GM10847 (cell line): ENCODE data around the gene TIMM44.
A peak's percentile ranks its signal among the peaks of the same experiment; 100 is the strongest.

Experiments used
- POLR2A ChIP-seq: IDR thresholded peaks from 2 replicates; pipeline ENCODE4 v1.6.1; 2011; ENCODE audit not compliant: insufficient read length; ENCODE audit errors: extremely low read depth

The TIMM44 gene

DNA sequence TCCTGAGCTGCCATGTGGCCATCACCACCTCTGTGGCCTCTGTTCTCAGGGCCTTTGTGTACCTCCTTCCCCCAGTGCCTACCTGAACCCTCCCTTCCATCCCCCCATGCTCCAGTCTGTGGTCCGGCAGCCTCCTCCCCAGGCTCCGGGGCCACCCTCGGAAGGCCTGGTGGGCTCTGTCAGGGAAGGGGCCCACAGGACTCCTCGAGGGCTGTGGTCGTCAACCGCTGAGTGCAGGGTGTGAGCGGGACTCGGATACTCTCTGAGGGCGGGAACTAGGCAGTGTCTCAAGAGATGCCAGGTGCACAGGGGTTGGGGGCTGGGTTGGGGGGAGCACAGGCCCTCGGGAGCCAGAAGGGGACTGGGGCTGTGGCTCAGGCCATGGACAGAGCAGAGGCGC lies 35.9 kb downstream of the TIMM44 start:
- no peak for TF ChIP-seq POLR2A

DNA sequence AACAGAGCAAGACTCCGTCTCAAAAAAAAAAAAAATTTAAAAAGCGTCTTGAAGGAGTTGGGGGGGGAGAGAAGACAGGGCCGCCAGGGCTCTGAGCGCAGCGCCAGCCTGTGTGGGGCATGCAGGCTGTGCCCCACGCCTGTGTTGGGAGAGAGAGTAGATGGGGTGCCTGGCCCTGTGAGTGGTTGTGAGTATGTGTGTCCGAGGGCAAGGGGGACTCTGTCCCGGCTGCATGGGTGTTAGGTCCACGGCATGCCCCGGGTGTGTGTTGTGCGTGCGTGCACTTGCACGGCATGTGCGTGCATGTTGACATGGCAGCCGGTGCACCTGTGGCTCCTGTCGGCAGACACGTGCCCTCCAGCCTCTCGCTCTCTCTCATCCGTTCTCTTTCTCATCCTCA lies 36.3 kb downstream of the TIMM44 start:
- no peak for TF ChIP-seq POLR2A

DNA sequence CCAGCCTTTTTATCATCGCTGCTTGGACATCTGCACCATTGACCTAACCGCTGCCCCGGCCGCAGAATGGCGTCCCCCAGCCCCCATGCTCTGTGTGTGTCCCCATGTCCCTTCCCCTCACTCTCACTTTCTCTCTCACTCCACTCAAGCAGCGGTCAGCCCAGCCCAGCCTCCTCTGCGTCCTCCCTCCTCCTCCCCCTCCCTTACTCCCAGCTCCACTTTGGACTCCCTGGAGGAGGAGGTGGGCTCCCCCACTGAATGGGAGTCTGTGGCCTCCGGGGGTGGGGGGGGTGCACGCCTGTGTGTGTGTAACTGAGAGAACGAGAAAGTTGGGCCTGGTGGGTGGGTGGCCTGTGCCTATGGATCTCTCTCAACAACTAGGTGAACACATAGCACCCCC lies 37.6 kb downstream of the TIMM44 start:
- no peak for TF ChIP-seq POLR2A

DNA sequence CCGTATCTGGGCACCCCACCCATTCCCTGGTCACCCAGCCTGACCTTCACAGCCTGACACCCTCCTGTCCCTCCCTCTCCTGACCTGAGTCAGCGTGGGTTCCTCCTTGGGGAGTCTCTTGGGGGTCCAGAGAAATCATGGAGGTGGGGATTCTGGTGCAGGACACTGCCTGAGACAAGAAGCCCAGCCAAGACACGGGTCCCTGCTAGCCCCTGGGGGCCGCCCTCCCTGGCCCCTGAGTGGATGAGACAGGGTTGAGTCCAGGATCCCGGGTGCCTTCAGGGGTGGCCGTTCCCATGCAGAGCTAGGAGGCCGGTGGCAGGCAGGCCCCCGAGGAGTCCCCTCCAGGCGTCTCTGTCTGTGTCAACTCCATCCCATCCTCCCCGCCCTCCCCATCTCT lies 38.2 kb downstream of the TIMM44 start:
- no peak for TF ChIP-seq POLR2A

DNA sequence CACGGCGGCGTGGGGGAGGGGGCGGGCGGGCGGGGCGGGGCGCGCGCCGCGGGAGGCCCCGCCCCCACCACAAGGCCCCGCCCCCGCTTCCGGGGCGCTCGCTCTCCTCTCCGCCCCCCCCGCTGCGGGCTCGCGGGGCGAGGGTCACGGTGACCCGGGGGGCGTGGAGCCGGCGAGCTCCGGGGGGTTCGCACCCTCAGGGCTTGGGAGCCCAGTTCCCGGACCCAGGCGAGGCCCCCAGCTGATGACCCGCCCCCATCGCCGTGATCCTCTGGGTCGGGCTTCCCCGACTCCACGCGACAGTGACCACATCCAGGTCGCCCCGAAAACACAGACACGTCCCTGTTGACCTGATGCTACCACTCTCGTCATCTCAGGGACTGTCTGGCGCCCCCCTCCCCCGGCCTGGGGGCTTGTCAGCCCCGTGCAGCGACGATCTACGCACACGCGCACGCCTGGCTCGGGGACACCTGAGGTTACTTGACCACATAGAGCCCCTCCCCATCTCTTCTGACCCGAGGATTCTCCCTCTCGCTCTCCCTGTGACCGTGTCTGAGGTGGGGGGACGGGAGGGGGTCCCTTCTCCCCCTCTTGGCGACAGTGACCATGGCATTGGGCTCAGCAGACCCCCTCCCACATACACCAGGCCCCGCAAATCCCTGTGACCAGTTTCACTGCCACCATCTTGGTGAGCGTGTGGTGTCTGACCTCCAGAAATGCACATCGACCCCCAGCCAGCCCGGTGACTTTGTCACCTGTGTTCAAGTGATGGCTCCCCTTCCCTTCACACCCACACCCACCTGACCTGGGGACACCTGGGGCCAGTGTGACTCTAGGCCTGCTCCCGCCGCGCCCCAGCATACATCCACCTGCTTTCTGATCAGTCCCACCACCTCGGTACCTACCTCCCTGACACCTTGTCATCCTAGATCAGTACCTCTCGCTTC lies 39.1 kb downstream of the TIMM44 start:
- no peak for TF ChIP-seq POLR2A

DNA sequence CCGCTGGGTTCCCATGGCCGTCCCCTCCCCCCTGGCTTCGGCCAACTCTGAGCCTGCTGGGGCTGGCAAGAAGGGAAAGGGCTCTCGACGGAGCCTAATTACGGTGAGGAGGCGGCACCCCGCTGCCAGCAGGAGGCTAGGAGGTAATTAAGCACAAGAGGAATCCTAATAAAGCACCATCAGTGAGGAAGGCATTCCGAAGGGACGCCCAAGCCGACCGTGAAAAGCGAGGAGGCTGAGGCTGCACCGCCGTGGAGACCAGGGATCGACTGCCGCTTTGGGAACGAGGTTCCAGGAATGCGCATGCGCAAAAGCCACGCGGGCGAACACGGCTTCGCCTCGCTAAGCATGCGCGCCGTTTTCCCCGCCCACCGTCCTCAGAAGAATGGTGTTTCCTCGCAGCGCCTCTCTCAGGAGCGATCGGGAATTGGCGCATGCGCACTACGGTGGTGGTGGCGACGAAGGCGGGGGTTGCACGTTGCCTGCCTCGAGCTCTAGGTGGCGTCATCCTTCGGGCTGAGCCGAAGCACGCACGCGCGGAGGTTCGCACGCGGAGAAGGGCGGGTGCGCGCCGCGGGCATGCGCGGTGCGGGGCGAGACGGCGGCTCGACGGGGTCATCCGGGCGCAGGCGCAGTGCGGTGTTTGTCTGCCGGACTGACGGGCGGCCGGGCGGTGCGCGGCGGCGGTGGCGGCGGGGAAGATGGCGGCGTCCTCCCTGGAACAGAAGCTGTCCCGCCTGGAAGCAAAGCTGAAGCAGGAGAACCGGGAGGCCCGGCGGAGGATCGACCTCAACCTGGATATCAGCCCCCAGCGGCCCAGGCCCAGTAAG lies 40.0 kb downstream of the TIMM44 start, which contains the start of gene MAP2K7:
Gene MAP2K7, plus strand, starts transcription at position 634 of the 830 bp plus-strand sequence. Its CDS starts 68 bp downstream, at position 702.
- TF ChIP-seq POLR2A: peak; percentile 92

DNA sequence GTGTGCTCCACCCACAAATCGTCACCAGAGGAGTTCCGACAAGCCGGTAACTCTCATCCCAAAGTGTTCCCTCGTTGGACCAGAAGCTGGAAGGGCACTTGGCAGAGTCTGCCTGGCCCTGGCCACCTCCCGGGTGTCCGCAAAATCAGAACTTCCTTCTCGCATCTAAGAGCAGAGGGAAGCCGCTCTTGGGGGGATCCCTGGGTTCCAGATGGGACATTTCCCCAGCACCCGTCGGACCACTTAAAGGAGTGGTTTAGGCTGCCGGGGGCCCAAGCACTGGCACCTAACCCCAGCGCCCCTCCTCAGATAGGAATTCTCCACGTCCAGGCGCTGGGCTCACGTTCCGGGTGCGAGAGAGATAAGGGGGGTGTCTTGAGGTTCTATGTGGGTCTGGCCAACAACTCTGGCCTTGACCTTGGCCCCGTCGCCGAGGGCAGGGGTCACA lies 40.6 kb downstream of the TIMM44 start:
- no peak for TF ChIP-seq POLR2A

DNA sequence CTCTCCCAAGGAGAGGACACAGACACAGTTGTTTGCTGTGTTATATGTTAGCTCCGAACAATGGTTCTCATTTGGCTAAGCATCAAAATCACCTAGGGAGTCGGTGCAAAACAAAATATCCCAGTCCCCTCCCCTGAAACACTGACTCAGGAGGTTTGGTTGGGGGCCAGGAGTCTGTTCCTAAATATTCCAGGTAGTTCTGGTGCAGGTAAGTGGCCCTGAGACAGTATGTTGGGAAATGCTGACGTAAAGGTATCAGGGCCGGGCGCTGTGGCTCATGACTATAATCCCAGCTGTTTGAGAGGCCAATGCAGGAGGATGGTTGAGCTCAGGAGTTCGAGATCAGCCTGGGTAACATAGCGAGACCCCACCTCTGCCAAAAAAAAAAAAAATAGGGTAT lies 42.1 kb downstream of the TIMM44 start:
- TF ChIP-seq POLR2A: no peak

DNA sequence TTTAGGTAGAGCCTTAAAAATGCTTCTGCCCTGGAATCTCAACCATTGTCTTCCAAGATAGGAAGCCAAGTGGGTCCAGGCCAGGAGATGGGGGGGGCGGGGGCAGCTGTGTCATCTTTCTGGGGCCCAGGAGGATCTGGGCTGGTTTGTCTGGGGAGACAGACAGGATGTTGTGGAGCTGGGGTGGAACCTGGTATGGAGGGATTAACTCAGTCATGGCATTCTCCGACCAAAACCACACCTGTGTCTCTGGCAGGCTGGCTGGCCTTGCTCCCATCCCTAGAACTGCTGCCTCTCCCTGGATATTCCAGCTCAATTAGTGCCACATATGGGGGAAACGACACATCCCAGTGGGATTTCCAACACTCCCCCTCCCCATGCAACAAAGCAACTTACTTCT lies 42.5 kb downstream of the TIMM44 start:
- no peak for TF ChIP-seq POLR2A

DNA sequence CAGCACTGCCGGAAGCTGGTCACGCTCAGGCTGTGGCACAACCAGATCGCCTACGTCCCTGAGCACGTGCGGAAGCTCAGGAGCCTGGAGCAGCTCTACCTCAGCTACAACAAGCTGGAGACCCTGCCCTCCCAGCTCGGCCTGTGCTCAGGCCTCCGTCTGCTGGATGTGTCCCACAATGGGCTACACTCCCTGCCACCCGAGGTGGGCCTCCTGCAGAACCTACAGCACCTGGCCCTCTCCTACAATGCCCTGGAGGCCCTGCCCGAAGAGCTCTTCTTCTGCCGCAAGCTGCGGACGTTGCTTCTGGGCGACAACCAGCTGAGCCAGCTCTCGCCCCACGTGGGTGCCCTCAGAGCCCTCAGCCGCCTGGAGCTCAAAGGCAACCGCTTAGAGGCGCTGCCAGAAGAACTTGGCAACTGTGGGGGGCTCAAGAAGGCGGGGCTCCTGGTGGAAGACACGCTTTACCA lies 43.0 kb downstream of the TIMM44 start:
- no peak for TF ChIP-seq POLR2A

DNA sequence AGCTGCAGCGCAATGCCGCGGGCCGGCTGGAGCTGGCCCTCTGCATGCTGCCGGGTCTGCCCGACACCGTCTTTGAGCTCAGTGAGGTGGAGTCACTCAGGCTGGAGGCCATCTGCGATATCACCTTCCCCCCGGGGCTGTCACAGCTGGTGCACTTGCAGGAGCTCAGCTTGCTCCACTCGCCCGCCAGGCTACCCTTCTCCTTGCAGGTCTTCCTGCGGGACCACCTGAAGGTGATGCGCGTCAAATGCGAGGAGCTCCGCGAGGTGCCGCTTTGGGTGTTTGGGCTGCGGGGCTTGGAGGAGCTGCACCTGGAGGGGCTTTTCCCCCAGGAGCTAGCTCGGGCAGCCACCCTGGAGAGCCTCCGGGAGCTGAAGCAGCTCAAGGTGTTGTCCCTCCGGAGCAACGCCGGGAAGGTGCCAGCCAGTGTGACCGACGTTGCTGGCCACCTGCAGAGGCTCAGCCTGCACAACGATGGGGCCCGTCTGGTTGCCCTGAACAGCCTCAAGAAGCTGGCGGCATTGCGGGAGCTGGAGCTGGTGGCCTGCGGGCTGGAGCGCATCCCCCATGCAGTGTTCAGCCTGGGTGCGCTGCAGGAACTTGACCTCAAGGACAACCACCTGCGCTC lies 43.6 kb downstream of the TIMM44 start:
- TF ChIP-seq POLR2A: no peak

DNA sequence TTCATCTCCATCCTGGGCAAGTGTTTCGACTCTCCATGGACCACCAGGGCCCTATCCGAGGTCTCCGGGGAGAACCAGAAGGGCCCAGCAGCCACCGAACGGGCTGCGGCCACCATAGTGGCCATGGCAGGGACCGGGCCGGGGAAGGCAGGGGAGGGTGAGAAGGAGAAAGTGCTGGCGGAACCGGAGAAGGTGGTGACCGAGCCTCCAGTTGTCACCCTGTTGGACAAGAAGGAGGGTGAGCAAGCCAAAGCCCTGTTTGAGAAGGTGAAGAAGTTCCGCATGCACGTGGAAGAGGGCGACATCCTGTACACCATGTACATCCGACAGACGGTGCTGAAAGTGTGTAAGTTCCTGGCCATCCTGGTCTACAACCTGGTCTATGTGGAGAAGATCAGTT lies 44.5 kb downstream of the TIMM44 start:
- TF ChIP-seq POLR2A: no peak

DNA sequence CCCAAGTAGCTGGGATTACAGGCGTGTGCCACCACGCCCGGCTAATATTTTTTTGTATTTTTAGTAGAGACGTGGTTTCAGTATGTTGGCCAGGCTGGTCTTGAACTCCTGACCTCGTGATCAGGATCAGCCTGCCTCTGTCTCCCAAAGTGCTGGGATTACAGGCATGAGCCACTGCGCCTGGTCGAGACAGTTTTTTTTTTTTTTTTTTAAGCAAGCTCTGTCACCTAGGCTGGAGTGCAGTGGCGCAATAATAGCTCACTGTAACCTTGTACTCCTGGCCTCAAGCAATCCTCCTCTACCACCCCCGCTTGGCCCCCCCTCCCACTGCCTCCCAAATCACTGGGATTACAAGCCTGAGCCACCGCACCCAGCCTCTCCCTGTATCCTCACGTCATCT lies 46.2 kb downstream of the TIMM44 start:
- TF ChIP-seq POLR2A: no peak

DNA sequence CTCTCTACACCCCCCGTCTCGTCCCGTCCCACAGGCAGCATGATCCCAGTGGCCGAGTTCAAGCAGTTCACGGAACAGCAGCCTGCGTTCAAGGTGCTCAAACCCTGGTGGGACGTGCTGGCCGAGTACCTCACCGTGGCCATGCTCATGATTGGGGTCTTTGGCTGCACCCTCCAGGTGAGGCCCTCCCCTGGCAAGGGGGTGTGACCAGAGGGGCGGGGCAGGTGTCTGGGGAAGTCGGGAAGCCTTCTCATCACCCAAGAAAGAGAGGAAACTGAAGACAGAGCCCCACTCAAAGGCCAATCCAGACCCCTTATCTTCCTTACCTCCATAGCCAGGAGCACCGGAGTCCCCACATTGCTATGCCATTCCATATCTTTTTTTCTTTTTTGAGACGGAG lies 47.9 kb downstream of the TIMM44 start:
- TF ChIP-seq POLR2A: no peak

DNA sequence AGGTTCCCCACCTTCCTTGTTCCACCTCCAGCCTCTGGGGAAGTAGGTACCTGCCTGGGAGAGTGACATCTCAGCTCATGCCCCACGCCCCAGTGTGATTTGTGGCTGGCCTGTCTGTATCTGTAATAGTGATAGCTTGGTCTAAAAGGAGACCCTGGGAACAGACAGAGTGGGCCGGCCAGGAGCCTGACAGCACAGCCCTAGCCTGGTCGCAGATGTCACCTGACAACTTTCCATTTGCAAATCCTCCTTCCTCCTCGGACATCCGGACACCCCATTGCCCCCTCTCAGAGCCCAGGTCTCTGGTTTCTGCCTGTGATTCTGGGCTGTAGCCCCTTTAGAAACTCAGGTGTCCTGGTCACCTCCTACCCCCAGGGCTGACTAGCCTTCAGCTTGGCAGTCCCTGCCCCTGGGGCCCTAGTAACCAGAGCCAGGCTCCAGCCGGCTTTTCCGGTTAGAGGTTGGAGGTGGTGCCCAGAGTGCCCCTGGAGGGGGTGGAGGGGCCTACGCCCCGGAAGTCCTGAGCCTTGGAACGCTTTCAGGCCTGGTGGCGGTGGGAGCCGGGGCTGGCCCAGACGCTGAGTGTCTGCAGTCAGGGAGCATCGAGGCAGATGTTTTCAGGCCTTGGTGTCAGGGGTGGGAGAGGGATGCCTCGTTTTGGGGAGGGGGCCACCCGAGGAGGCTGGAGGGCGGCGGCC lies 48.7 kb downstream of the TIMM44 start:
- no peak for TF ChIP-seq POLR2A
